Transverse colon (tissue), 4 donors: ENCODE measurements around the gene KREMEN1. TPM values are rescaled to one million over a fixed set of nuclear protein-coding genes. Genes with fewer than 3 reads are reported as not detected.

Experiments
- DNase-seq: peaks from one replicate; pipeline ENCODE4 v3.0.0-alpha.2; 2019
- H3K27ac ChIP-seq, 4 donors: fragments of 200-600 bp; sonication (generic); 2 replicates each; pipeline ENCODE4 v1.5.1; 2016 to 2018; ENCODE audit warnings: inconsistent platforms in 4 of 4
- H3K27me3 ChIP-seq: fragments of 200-600 bp; sonication (generic); 2 replicates; pipeline ENCODE4 v1.5.1; 2017; ENCODE audit warnings: inconsistent platforms
- H3K36me3 ChIP-seq, 4 donors: fragments of 200-600 bp; sonication (generic); 2 replicates each; pipeline ENCODE4 v1.5.1; 2017 to 2019; ENCODE audit warnings: inconsistent platforms in 4 of 4
- H3K4me1 ChIP-seq, 4 donors: fragments of 200-600 bp; sonication (generic); 2 replicates each; pipeline ENCODE4 v1.5.1; 2017 to 2020; ENCODE audit warnings: inconsistent platforms in 4 of 4
- H3K4me3 ChIP-seq, 4 donors: fragments of 200-600 bp; sonication (generic); 1 replicate in 1 of 4; 2 replicates in 3 of 4; pipeline versions ENCODE4 v1.5.1 to v1.6.1; 2017 to 2019; ENCODE audit warnings: inconsistent platforms in 4 of 4
- H3K9me3 ChIP-seq, 2 donors: fragments of 200-600 bp; sonication (generic); 2 replicates each; pipeline ENCODE4 v1.5.1; 2017 to 2019; ENCODE audit warnings: inconsistent platforms in 2 of 2
- CTCF ChIP-seq, 5 experiments: fragments of 200-600 bp in 3 of 5; fragments of 450-650 bp in 2 of 5; sonication (generic) in 3 of 5; IDR thresholded peaks; 1 replicate in 2 of 5; 2 replicates in 3 of 5; pipeline ENCODE4 v1.5.1; 2016 to 2017; ENCODE audit warnings: antibody characterized with exemption in 5 of 5, inconsistent platforms in 3 of 5, mild to moderate bottlenecking in 2 of 5, moderate library complexity in 1 of 5
- EP300 ChIP-seq: sonication (generic); formaldehyde crosslinking; IDR thresholded peaks from one replicate; pipeline ENCODE4 v1.6.1; 2017; ENCODE audit warnings: antibody characterized with exemption, low read depth
- POLR2A ChIP-seq: fragments of 450-650 bp; IDR thresholded peaks from one replicate; pipeline ENCODE4 v1.6.1; 2016; ENCODE audit warnings: antibody characterized with exemption, mild to moderate bottlenecking, moderate library complexity
- POLR2AphosphoS5 ChIP-seq, 3 donors: sonication (generic); formaldehyde crosslinking; IDR thresholded peaks; one replicate each; pipeline ENCODE4 v1.6.1; 2016; ENCODE audit warnings: antibody characterized with exemption in 3 of 3
- WGBS, 2 donors: methylation state at CpG; one replicate each; pipeline ENCODE4 v1.1.5; 2018; ENCODE audit warnings: low coverage in 1 of 2; 5-methylcytosine and 5-hydroxymethylcytosine counted together
- in situ Hi-C, 4 donors: fragments of 200-750 bp; cut with MboI; loops; one replicate each; pipeline versions ENCODE4 v1.15.0 to v1.15.1; 2017; ENCODE audit warnings: low sequenced_read_pairs in 3 of 4, low pct_ligation_motif_present in 1 of 4, low pct_unique_long_range_greater_than_20kb in 1 of 4
- intact Hi-C: fragments of 100-400 bp; cut with DNase I; formaldehyde crosslinking; loops from one replicate; pipeline ENCODE4 v1.15.1; 2023; ENCODE audit warnings: low total_unique reads
- total RNA-seq, 4 donors: library from RNA; depleted of rRNA; stranded (reverse); fragments of >200 nt; gene quantifications; one replicate each; pipeline ENCODE4 v1.1.0, GENCODE V29; 2016

KREMEN1 gene
- total RNA-seq, 4 donors from 2014 or later, result 5.2 to 39.2 (median 20.1) TPM

GRCh38 chr22:29054251-29054767 is 18.5 kb upstream of the KREMEN1 start:
- 83% methylated on average over 10 of the region's 10 CpGs; no CpG with 5 or more reads in 1 of the 2 donors for WGBS, 2 donors
- no peak overlapping the region for H3K27ac ChIP-seq
- in situ Hi-C loops, result no loop called here

GRCh38 chr22:29055192-29055830 is 17.5 kb upstream of the KREMEN1 start:
- H3K27me3 ChIP-seq, result no peaks in the 10 kb centered on the region
- H3K36me3 ChIP-seq, result no peaks in the 10 kb centered on the region
- TF ChIP-seq POLR2AphosphoS5 (IDR thresholded peaks at IDR 0.05) (no peak), EP300 (no peak), CTCF (IDR thresholded peaks at IDR 0.05) (no peak), POLR2A (no peak)
- no peak for DNase-seq
- in situ Hi-C loops, result no loop called here
- H3K27ac ChIP-seq, result no peak overlapping the region
- intact Hi-C loops, result no loop called here
- 80 to 90% methylated on average over 1 to 14 of the region's 14 CpGs for WGBS, 2 donors
- H3K4me3 ChIP-seq, result no peak overlapping the region
- no peaks in the 10 kb centered on the region for H3K9me3 ChIP-seq
- no peaks in the 10 kb centered on the region for H3K4me1 ChIP-seq

More at GRCh38 chr22:29054251-29054767, 18.5 kb upstream of the KREMEN1 start:
- no peaks in the 10 kb centered on the region for H3K27me3 ChIP-seq
- H3K9me3 ChIP-seq, result no peaks in the 10 kb centered on the region
- H3K4me3 ChIP-seq, result no peak overlapping the region
- no peaks in the 10 kb centered on the region for H3K36me3 ChIP-seq
- no peak for TF ChIP-seq CTCF (IDR thresholded peaks at IDR 0.05)
- no peak for TF ChIP-seq EP300
- no peak for TF ChIP-seq POLR2AphosphoS5 (IDR thresholded peaks at IDR 0.05)
- no peak for TF ChIP-seq POLR2A
- no peaks in the 10 kb centered on the region for H3K4me1 ChIP-seq
- intact Hi-C loops, result no loop called here
- no peak for DNase-seq

- no peak overlapping the region for H3K27ac ChIP-seq
- no peaks in the 10 kb centered on the region for H3K4me1 ChIP-seq
- DNase-seq, result no peak
- intact Hi-C loops, result no loop called here
- WGBS, 2 donors, result 90 to 100% methylated on average over 2 to 3 of the region's 3 CpGs
- no peak for TF ChIP-seq EP300
- TF ChIP-seq CTCF (IDR thresholded peaks at IDR 0.05), result no peak
- H3K9me3 ChIP-seq, result no peaks in the 10 kb centered on the region
- no peak overlapping the region for H3K4me3 ChIP-seq
- H3K36me3 ChIP-seq, result no peaks in the 10 kb centered on the region
- H3K27me3 ChIP-seq, result no peaks in the 10 kb centered on the region
- in situ Hi-C loops, result no loop called here
These were observed 16.4 kb upstream of the KREMEN1 start for GRCh38 chr22:29056472-29056871.

- no peaks in the 10 kb centered on the region for H3K4me1 ChIP-seq
- intact Hi-C loops, result no loop called here
- no peaks in the 10 kb centered on the region for H3K27me3 ChIP-seq
- H3K36me3 ChIP-seq, result no peaks in the 10 kb centered on the region
- no peaks in the 10 kb centered on the region for H3K9me3 ChIP-seq
- no peak for DNase-seq
- WGBS, 2 donors, result 82 to 87% methylated on average over 7 to 12 of the region's 12 CpGs
- TF ChIP-seq POLR2A (no peak), POLR2AphosphoS5 (IDR thresholded peaks at IDR 0.05) (no peak), CTCF (IDR thresholded peaks at IDR 0.05) (no peak), EP300 (no peak)
- no peak overlapping the region for H3K27ac ChIP-seq
- in situ Hi-C loops, result no loop called here
- H3K4me3 ChIP-seq, result no peak overlapping the region
These were observed 12.5 kb upstream of the KREMEN1 start for GRCh38 chr22:29060251-29060869.
